ENCODE measurements around the gene BRCC3. TPM values are rescaled to one million over a fixed set of nuclear protein-coding genes. Genes with fewer than 3 reads are reported as not detected.

BRCC3 gene
- total RNA-seq, 1 experiment from 2014 or later: 21.3 TPM

GRCh38 chrX:155169881-155170280 lies 98.6 kb downstream of the BRCC3 start:
- RAD21 ChIA-PET (ENCODE audit: low non-redundant PET in 1 of 2, low total read pairs in 2 of 2, uncharacterized antibody in 2 of 2, unreplicated experiment in 2 of 2): no interaction called here
- CTCF ChIA-PET: no interaction called here
- no TSS peak for BruUV-seq (replicated peaks)

More at GRCh38 chrX:155169881-155170280, 98.6 kb downstream of the BRCC3 start:
- Histone ChIP-seq H3K4me2 (ENCODE audit: low read length) (no peak overlapping the region), H3K9me3 (ENCODE audit: control insufficient read depth in 1 of 2, insufficient read depth in 1 of 2, low read depth in 1 of 2, low read length in 2 of 2) (no peaks in the 10 kb centered on the region), H3K27ac (ENCODE audit: low read depth, low read length) (no peak overlapping the region), H3K4me3 (replicated peaks in 1 of 2; ENCODE audit: low read depth in 1 of 2, low read length in 2 of 2) (no peak overlapping the region), H3K79me2 (ENCODE audit: insufficient read depth, low read length) (no peaks in the 10 kb centered on the region), H3K27me3 (ENCODE audit: insufficient read depth, low read length) (no peaks in the 10 kb centered on the region), H2AFZ (ENCODE audit: low read depth, low read length, poor library complexity, severe bottlenecking) (no peak overlapping the region), H3K4me1 (ENCODE audit: control insufficient read depth in 1 of 2, insufficient read depth in 2 of 2, low read length in 2 of 2) (no peaks in the 10 kb centered on the region), H3K9me2 (ENCODE audit: insufficient read depth) (no peaks in the 10 kb centered on the region), H4K20me1 (ENCODE audit: insufficient read depth) (no peaks in the 10 kb centered on the region), H3K9ac (ENCODE audit: low read length) (no peak overlapping the region), H3K36me3 (ENCODE audit: control insufficient read depth in 1 of 2, insufficient read depth in 2 of 2, low read length in 2 of 2) (no peaks in the 10 kb centered on the region)
- no peak for ATAC-seq
- TF ChIP-seq TCF7L2 (IDR thresholded peaks at IDR 0.05; ENCODE audit: borderline replicate concordance, extremely low read depth, insufficient read depth, insufficient read length): no peak
- TF ChIP-seq YY1 (IDR thresholded peaks at IDR 0.05; ENCODE audit: extremely low read depth, insufficient replicate concordance, low read depth, low read length): no peak
- no peak for TF ChIP-seq ZFX (IDR thresholded peaks at IDR 0.05)
- TF ChIP-seq, protein P1, sequence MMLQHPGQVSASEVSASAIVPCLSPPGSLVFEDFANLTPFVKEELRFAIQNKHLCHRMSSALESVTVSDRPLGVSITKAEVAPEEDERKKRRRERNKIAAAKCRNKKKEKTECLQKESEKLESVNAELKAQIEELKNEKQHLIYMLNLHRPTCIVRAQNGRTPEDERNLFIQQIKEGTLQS (IDR thresholded peaks at IDR 0.05): no peak
- TF ChIP-seq EZH2 (IDR thresholded peaks at IDR 0.05): no peak
- TF ChIP-seq CEBPB (IDR thresholded peaks at IDR 0.05; ENCODE audit: low read depth): no peak
- no peak for TF ChIP-seq POLR2AphosphoS5 (IDR thresholded peaks at IDR 0.05; ENCODE audit: low read depth, low read length)
- TF ChIP-seq CBX3 (IDR thresholded peaks at IDR 0.05; ENCODE audit: low read depth): no peak
- no peak for TF ChIP-seq SRF (IDR thresholded peaks at IDR 0.05; ENCODE audit: low read depth)
- no peak for TF ChIP-seq EGR1 (IDR thresholded peaks at IDR 0.05; ENCODE audit: low read depth)
- DNase-seq (ENCODE audit: low read depth, low spot score): no peak
- POLR2A ChIA-PET: no interaction called here
- intact Hi-C loops (cut with micrococcal nuclease): no loop called here

Other genes starting within 250 kb of the BRCC3 start
- not detected for gene SMIM9, start 236.8 kb upstream of the BRCC3 start, total RNA-seq (2021; ENCODE audit: unreplicated experiment)
- gene F8A1, start 185.2 kb upstream of the BRCC3 start, total RNA-seq (2021; ENCODE audit: unreplicated experiment): 28.8 TPM
- gene F8, start 48.8 kb upstream of the BRCC3 start, total RNA-seq (2021; ENCODE audit: unreplicated experiment): 2.6 TPM
- gene FUNDC2, start 44.7 kb upstream of the BRCC3 start, total RNA-seq (2021; ENCODE audit: unreplicated experiment): 32.5 TPM
- 5.3 TPM for gene CMC4, start 372 bp upstream of the BRCC3 start, total RNA-seq (2021; ENCODE audit: unreplicated experiment)
- gene MTCP1, start 372 bp upstream of the BRCC3 start, total RNA-seq (2021; ENCODE audit: unreplicated experiment): 10.7 TPM
- 77.3 TPM for gene VBP1, start 145.0 kb downstream of the BRCC3 start, total RNA-seq (2021; ENCODE audit: unreplicated experiment)
- 0.10 TPM for gene RAB39B, start 193.0 kb downstream of the BRCC3 start, total RNA-seq (2021; ENCODE audit: unreplicated experiment)